Measurements from ENCODE around the gene HTR3B.

Gene HTR3B

DNA sequence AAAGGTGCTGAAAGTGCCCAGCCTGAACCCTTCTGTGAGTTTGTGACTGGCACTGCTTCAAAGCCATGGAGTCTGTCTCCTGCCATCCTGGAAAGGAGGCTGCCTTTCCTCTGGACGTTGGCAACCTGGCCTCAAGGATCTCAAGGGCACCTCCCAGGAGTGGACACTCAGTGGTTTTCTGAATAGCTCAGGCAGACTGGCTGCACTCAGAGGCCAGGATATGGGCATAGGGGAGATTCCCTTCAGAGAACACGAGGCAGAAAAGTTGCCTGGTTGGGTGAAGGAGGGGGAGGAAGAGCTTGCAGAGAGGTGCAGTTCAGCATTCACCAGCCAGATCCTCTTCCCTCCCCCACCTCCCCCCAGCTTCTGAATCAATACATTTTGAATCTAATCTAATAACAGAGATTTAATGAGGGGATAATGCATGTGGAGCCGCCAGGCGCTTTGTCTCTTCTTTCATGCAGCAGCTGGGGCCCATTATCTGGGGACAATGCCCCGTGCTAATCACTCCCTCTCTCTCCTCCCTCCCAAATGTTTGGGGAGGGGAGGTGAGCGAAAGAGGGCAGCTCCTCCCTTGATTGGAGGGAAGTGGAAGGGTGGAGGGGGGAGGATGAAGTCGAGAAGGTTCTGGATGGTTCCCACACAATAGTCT lies 88.0 kb downstream of the HTR3B start:
- DNase-seq: no peak

GRCh38 chr11:113994077-113994954 lies 89.7 kb downstream of the HTR3B start:
- DNase-seq: no peak
